LoVo (cell line): ENCODE results near the gene LDB2.
"Not testable (repeated sequence)": the region's sequence is repeated elsewhere in the genome, so short reads cannot be mapped to it uniquely, and the experiment has no call there.

ENCODE experiments used
- DNase-seq: peaks from one replicate; pipeline ENCODE4 v3.0.0-alpha.2; 2016; ENCODE audit warnings: low spot score

LDB2 gene

DNA sequence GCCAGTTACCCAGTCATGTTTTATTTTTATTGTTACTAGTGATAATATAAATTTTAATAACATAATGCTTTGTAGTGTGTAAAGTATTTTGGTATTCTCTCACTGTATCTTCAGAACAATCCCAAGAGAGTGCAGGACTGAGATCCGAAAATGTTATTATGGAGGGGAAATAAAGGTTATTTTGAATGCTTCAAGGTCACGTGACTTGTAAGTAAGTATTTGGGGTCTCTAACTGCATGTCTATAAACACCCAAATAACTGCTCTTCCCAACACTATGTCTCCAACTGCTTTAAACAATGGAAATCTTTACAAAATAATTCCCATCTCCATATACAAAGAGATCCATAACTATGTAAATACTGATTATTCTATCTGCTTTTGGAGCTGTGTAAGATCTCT is 302.2 kb downstream of the LDB2 start:
- no peak for DNase-seq

DNA sequence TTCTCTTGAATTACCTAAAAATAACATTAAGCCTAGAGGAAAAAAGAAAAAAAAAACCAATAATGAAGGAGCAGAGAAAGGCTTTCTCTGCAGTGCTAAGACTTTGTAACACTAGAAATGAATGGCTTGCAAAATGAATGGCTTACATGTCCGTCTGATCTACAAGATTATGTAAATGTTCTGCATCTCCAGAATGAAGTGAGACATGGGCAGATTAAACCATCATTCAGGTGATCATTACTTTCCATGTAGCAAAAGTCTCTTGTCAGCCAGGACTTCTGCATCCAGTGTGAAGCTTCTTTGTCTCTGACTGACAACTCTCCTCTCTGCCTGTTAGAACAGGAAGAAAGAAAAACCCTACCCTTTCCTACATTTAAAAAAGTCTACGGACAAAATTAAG is 304.3 kb downstream of the LDB2 start:
- no peak for DNase-seq

DNA sequence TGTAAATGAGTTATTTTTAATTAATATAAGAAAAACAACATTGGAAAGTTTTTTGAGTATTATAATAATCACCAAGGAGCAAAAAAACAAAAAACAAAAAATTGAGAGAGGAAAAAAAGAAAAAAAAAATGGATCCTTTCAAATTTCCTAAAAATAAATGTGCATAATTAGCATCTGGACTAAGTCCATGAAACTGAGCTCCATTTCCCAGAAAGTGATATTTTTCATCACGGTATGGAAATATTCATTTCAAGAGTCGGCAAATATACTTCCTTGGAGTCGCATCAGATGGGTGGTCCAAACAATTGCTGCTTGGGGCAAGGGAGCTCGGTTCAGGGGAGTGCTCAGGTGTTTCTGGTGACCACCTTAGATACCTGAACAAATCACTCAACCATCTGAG is 305.1 kb downstream of the LDB2 start:
- DNase-seq: no peak

DNA sequence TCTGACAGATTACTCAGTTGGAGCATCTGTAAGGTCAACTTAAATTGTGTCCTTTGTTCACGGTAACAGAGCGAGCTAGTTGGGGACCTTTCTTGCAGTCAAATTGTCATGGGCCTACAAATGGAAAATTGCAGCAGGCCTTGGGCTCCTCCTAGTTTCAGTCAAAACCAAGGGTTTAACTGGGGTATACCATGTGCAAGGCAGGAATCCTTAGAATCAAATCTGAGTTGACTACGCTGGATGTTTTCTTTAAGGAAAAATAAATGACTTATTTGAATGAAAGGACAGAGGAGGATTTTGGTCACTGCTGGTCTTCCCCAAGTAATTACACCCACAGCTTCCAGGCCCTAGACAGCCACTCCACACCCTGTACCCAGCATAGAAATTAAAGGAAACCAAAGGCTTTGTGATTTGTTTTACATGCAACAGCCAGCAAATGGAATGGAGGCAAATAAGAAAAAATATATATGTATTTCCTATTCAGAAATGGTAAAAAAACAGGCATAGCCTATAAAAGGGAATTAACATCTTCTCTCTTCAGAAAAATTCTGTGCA is 307.1 kb downstream of the LDB2 start:
- no peak for DNase-seq

DNA sequence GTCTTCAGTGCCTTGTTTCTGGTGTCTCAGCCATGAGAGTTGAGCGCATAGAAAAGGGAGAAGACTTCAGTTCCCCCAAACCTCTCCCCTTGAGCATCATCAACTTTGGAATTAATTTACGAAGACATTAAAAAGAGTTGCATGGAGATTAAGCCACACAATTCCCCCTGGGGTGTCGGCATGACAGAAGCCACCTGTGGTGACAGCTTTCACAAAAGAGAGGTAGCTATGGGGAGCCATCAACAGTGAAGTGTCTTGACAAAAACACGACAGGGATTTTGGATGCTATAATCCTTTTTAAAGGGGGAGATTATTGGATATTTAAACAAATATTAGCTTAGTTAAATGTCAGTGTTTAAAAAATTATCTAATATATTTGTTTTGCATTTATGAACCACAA is 307.6 kb downstream of the LDB2 start:
- DNase-seq: no peak

DNA sequence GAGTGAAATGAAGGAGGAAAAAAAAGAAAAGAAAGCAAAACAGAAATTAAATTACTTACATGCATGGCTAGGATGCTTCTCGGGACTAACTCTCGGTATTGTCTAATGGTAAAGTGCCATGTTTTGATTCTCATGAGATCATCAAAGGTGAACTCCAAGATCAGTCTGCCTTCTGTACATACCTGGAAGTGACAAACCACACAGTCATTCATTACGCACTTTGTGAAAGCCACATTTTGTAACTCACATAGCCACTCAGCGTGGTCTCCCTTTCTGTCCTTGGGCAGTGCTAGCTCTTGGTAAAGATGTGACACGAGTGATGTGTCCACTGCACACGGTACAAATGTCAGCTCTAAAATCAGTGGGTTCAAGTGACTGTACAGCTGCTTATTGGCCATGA is 309.8 kb downstream of the LDB2 start:
- no peak for DNase-seq

DNA sequence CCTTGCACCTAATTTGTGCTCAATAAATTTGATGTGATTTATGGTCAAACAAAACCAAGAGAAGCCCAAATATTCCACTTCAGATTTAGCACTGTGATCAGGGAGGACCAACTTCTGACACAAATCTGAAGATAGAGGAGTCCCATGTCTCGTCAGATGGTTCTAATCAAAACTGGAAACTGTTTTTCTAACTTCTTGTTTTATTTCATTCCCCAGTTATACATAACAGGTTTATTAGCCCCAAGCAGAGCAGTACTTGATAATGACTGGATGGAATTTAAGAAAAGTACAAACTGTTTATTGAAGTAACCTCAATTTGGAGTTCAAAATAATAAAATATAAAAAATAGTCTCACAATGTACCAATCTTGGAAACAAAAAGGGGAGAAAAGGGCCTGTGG is 310.3 kb downstream of the LDB2 start:
- DNase-seq: no peak

DNA sequence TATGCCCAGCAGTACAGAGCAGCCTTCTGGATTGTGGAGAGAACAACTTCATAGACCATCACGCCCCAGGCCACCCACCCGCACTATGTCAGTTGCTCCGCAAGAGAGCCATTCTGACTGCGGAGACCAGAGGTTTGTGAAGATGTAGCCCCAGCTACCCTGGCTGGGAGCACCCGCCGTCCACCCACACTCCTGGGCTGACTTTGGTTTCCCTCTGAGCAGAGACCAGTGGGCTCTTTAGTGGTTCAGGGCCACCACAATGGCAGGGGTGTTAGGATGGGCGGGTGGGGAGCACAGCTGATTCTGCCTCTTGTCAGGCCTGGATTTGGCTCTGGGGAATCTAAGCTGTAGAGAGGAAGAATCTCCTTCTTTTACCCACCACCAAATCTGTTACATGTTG is 313.4 kb downstream of the LDB2 start:
- no peak for DNase-seq

DNA sequence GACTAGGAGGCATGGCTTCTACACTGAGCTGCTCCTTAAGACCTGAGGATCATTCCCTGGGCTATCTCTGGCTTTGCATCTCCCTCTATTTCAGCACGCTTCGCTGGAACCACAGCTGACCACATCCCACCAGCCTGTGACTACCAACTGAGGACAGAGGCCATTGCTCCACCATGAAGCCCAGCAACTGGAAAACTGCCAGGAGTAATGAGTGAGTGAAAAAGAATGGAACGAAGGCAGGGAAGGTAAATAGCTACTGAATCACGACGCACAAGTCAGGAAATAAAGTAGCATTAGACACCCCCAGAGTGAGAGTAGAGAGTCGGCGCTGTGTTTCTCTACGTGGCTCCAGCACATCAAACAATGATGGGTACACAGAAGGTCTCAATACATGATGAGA is 314.7 kb downstream of the LDB2 start:
- no peak for DNase-seq

DNA sequence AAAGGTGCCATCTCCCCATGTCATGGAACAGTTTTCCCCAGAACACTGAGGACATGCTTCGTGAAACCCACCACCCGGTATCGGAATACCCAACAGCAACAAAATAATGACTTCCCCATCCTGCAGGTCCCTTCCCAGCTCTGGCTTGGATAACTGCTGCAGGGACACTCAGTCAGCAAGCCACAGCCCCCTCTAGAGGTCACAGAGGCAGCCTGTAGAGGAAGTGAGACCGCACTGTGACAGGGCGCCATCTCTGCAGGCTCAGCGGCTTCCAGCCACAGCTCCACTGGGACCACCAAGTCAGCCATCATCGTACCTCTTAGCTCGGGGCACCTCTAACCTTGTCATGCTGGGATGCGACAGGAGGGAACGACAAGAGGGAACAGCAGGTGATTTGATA is 315.9 kb downstream of the LDB2 start:
- no peak for DNase-seq

DNA sequence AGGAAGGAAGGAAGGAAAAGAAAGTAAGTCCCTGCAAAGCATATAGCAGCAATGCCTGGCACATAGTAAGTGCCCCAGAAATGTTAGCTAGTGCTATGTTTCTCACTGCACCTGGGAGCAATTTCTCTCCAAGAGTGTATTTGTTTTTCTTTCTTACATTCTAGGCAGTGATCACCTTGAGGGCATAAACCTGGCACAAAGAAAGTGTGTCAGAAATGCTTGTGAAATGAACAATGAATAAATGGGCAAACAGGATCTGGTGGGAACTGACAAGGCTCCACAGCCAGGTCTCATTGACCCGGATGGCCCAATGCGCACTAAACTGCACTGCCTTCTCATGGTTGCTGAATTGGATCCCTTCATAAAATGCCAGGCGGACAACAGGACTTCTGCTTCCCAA is 316.4 kb downstream of the LDB2 start:
- no peak for DNase-seq

DNA sequence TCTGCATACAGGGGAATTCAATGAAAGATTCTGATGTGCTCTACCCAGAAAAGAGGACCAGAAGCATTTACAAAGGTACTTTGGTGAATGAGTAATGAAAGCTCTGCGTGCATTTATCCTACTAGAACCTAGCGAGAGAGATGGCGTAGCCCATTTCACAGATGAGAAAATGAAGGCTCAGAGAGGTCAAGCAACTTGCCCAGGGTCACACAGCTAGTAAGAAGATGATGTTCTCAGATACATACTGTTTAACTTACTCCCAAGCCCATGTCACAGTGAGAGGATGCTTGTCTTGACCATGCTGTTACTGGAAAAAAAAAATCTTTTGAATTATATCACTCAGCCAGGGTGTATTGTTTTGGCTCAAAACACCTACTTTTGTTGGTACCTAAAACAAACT is 317.3 kb downstream of the LDB2 start:
- no peak for DNase-seq

DNA sequence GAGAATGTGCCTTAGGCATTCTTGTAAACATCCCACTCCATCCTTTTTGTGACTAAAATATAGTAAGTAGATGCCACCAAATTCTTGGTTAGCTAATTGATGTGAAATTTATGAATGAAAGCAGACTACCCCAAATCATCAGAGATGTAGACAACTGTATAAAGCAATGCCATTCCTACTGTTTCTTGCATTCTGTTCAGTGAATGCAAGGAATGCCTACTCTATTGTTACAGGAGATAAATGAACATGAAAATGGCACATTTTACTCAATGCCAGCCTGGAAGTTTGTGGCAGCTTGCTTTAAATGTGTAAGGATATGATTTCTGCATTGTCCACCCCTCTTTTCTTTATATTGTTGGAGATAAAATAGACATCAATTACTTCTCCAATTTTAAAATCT is 317.9 kb downstream of the LDB2 start:
- no peak for DNase-seq

DNA sequence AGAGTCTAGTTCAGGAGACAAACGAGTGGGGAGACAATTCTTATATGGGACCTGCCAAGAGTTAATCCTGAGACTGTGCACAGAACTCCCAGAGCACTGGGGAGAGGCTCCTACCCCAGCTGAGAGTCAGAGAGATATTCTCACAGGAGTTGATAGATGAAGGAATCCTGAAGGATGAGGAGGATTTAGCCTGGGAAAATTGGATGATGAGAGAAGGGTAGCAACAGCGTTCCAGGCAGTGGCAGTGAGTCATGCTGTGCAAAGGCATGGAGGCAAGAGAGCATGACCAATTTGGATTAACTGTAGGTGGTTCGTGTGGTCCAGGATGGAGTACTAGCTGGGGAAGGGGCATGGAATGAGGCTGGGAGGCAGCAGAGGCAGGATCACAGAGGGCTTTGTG is 318.6 kb downstream of the LDB2 start:
- no peak for DNase-seq

DNA sequence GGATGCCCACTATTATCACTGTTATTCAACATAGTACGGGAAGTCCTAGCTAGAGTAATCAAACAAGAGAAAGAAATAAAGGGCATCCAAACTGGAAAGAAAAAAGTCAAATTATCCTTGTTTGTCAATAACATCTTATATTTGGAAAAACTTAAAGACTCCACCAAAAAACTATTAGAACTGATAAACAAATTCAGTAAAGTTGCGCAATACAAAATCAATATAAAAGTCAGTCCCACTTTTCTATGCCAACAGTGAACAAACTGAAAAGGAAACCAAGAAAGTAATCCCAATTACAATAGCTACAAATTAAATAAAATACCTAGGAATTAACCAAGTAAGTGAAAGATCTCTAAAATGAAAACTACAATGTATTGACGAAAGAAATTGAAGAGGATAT is 321.3 kb downstream of the LDB2 start:
- DNase-seq: no peak

DNA sequence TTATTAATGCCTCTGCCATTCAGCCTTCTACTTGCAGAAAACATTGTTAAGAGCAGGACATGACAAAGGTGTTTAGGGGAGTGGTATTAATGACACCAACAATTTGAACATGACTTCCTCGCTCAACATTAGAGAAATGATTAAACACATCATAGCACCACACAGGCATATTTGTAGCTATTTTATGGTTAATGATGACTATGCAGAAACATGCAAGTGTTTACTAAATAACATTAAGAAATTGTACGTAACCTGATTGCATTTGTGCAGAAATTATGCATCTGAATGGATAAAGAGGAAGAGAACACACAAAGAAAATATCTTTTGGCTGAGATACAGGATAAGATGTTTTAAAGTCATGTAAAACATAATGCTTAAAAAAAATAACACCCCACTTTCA is 323.5 kb downstream of the LDB2 start:
- DNase-seq: no peak

DNA sequence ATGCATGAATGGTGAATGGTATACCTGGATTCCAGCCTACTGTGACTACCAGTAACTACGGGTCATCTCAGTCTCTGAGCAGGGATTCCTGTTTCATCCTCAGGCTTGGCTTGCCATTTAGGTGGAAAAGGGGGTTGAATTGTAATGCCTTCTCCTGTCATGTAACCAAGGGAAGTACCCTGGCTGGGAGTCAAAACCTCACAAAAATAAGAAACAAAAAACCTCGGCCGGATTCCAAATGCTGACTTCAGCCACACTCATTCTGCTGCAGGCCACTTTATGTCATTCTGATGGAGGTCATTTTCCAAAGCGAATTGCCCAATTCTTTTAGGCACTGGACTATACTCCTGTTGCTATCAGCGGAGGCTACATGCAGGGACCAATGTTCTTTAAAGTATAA is 324.7 kb downstream of the LDB2 start:
- DNase-seq: no peak

DNA sequence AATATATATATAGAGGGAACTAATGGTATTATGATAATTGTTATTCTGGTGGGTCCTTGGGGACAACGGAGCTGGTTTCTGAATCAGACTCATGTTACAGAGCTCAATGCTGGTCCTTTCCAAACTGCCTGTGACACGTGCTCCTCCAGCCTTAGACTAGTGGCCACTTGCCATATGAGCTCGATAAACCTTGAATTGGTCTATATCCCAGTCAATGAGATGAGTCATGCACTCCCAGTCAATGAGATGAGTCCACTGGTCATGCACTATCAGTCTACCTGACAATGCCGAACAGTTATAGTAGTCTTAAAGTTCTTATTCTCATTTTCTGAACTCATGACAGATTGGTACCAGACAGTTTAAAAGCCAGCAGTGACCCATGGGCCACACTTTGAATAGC is 325.2 kb downstream of the LDB2 start:
- no peak for DNase-seq

DNA sequence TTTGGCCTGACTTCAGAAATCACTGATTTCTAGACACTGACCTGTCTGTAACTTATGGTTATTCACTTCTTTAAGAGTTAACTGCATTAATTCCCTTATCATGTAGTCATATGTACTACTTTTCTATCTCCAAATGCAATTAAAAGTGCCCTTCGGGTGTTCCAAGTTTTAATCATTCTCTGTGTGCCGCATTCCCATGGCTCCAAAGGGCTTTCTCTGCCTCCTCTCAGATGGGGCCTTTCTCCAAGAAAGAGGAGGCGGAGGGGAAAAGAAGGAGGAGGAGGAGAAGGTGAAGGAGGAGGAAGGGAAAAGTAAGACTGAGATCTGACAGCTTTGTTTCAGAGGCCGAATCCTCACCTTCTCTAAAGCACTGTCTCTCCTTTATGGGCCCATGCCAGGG is 325.8 kb downstream of the LDB2 start:
- DNase-seq: no peak

DNA sequence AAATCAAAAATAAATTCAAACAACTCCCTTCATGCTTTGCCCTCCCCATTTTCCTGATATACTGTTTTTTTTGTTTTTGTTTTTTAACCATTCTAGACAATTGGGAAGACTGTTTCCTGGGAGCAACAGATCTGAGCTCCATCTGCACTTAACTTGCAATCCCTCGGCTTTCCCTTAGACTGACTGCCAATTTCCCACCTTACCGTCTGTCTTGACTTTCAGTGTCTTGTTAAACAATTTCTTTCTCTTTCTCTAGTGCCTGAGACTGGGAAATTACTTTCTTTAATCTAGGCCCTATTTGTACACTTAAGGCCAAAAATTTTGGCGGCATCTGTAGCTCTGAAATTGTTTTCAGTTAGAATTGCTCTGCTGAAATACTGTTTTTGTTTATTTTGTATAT is 326.3 kb downstream of the LDB2 start:
- no peak for DNase-seq

DNA sequence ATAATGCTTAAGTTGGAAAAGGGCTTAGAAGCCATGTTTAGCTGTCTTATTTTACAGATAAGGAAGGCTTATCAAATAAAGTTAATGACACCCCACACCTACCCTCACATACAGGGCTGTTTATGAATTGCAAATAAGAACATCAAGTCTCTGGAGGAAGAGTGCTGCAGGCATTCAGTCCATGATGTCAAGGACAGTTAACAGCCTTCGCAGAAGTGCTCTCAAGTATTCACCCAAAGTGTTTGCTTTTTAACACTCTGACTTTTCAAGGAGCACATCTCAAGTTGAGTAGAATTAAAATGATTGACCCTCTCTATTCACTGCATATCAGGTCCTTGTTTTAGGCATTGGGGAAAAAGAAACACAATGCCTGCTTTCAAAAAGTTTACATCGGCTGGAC is 328.7 kb downstream of the LDB2 start:
- DNase-seq: no peak

DNA sequence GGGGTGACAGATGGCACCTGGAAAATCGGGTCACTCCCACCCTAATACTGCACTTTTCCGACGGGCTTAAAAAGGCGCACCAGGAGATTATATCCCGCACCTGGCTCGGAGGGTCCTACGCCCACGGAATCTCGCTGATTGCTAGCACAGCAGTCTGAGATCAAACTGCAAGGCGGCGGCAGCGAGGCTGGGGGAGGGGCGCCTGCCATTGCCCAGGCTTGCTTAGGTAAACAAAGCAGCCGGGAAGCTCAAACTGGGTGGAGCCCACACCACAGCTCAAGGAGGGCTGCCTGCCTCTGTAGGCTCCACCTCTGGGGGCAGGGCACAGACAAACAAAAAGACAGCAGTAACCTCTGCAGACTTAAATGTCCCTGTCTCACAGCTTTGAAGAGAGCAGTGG is 341.1 kb downstream of the LDB2 start:
- not testable (repeated sequence) for DNase-seq

DNA sequence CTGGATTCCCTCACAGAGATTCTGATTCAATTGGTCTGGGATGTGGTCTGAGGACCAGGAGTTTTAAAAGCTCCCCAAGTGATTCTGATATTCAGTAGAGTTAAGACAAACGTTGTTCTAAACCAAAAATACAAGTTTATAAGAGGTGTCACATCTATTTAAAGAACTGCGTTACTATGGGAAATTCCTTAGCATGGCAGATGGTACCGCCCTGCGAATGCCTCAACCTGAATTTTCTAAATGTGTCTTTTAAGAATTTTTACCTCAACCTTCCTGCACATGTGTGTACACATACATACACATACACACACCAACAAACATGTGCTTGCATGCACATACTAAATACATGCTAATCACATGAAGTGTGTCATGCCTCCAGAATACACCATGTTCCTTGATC is 343.3 kb downstream of the LDB2 start:
- DNase-seq: no peak

DNA sequence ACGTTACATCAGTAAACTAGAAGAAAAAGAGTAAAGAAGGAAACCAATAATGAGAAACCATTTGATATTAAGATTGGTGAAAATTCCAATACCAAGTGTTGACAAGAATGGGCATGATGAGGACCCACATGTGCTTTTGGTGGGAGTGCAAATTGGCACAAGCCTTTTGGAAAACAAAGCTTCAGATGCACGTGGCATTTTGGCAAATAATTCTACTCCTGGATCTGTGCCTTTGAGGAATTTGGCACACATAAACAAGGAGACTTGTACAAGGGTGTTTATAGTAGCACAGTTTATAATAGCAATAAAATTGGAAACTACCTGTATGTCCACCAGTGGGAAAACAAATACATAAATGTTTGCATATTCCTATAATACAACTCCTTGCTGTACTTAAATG is 347.9 kb downstream of the LDB2 start:
- DNase-seq: no peak

DNA sequence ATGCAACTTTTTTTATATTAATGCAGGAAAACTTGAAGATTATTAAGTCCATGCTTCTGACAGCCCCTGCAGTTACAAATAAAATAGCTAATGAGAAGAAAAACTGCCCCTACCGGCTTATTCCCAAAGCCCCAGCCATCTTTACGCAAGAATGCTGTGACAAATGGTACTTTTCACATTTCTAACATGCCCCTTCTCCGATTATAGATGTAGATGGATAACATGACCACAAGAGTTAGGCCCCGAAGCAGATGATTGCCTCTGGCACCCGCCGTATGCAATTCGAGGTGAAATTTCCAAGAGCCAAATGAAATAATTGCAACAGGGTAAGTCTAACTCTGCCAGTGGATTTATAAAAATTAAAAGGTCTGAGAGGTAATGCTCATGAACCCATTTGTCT is 352.8 kb downstream of the LDB2 start:
- DNase-seq: no peak
